OCI-LY3 (cell line): ENCODE data around the gene GSTM4.
"Not testable (repeated sequence)": the region's sequence is repeated elsewhere in the genome, so short reads cannot be mapped to it uniquely, and the experiment has no call there.

ENCODE experiments used
- CTCF ChIP-seq: fragments of 200-600, 300-600 bp; sonication (generic); IDR thresholded peaks from 2 replicates; pipeline ENCODE4 v1.5.1; 2014; ENCODE audit warnings: antibody characterized with exemption, low read length, low read depth
- EZH2phosphoT487 ChIP-seq: fragments of 200-600 bp; shearing (Covaris generic); IDR thresholded peaks from 2 replicates; pipeline ENCODE4 v1.6.1; 2018; ENCODE audit warnings: antibody characterized with exemption, mixed run types, low read depth

GRCh38 chr1:109673861-109674260, 18.0 kb downstream of the GSTM4 start:
- TF ChIP-seq CTCF, EZH2phosphoT487: not testable (repeated sequence)
